ENCODE data around the gene AADACL3. TPM values are rescaled to one million over a fixed set of nuclear protein-coding genes. Genes with fewer than 3 reads are reported as not detected.

AADACL3 gene
- total RNA-seq, 3 donors from 2014 or later, result under 0.01 TPM; not detected in 2

- intact Hi-C loops (cut with DNase I; ENCODE audit: low total_unique reads), result no loop called here
- Histone ChIP-seq H3K9me3 (no peaks in the 10 kb centered on the region), H3K27ac (no peak overlapping the region), H3K4me3 (no peak overlapping the region), H3K36me3 (no peaks in the 10 kb centered on the region), H3K4me1 (no peaks in the 10 kb centered on the region), H3K27me3 (no peaks in the 10 kb centered on the region)
- TF ChIP-seq, protein P1, sequence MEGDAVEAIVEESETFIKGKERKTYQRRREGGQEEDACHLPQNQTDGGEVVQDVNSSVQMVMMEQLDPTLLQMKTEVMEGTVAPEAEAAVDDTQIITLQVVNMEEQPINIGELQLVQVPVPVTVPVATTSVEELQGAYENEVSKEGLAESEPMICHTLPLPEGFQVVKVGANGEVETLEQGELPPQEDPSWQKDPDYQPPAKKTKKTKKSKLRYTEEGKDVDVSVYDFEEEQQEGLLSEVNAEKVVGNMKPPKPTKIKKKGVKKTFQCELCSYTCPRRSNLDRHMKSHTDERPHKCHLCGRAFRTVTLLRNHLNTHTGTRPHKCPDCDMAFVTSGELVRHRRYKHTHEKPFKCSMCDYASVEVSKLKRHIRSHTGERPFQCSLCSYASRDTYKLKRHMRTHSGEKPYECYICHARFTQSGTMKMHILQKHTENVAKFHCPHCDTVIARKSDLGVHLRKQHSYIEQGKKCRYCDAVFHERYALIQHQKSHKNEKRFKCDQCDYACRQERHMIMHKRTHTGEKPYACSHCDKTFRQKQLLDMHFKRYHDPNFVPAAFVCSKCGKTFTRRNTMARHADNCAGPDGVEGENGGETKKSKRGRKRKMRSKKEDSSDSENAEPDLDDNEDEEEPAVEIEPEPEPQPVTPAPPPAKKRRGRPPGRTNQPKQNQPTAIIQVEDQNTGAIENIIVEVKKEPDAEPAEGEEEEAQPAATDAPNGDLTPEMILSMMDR (IDR thresholded peaks at IDR 0.05), result no peak
- no peak for TF ChIP-seq POLR2AphosphoS5 (IDR thresholded peaks at IDR 0.05)
- no peak for DNase-seq (ENCODE audit: low spot score in 2 of 2)
Measured at GRCh38 chr1:12764016-12764415, 48.1 kb downstream of the AADACL3 start.

DNA sequence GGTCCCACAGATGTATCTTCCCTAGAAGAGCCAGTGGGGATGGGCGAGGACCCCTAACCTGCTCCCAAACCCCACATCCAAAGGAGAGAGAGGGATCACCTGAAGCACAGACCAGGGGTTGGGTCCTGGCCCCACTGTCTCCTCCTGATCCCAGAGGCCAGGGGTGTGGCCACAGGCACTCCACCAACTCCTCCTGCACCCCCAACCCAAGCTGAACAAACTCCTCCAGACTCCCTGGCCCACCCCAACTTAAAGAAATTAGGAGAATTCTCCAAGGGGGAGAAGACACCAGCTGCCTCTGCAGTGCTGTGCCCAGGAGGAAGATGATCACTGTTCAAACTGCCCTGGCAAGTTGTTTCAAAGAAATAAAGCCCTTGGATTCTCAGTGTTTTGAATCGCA is 53.1 kb downstream of the AADACL3 start:
- no peak overlapping the region for H3K27ac ChIP-seq
- DNase-seq (ENCODE audit: low spot score in 2 of 2), result no peak
- no peak for TF ChIP-seq POLR2AphosphoS5 (IDR thresholded peaks at IDR 0.05)
- TF ChIP-seq, protein P1 (IDR thresholded peaks at IDR 0.05), result no peak
- TF ChIP-seq POLR2A (IDR thresholded peaks at IDR 0.05), result no peak
- H3K4me1 ChIP-seq, result no peaks in the 10 kb centered on the region
- no peak overlapping the region for H3K4me3 ChIP-seq
- no peaks in the 10 kb centered on the region for H3K27me3 ChIP-seq
- H3K9me3 ChIP-seq, result no peaks in the 10 kb centered on the region
- intact Hi-C loops (cut with DNase I; ENCODE audit: low total_unique reads), result no loop called here
- H3K36me3 ChIP-seq, result no peaks in the 10 kb centered on the region

GRCh38 chr1:12769976-12770505 is 54.1 kb downstream of the AADACL3 start:
- no peaks in the 10 kb centered on the region for H3K27me3 ChIP-seq
- H3K4me3 ChIP-seq, result no peak overlapping the region
- intact Hi-C loops (cut with DNase I; ENCODE audit: low total_unique reads), result no loop called here
- no peaks in the 10 kb centered on the region for H3K9me3 ChIP-seq
- no peak overlapping the region for H3K27ac ChIP-seq
- TF ChIP-seq, protein P1 (IDR thresholded peaks at IDR 0.05), result no peak
- TF ChIP-seq POLR2A (IDR thresholded peaks at IDR 0.05) (no peak), POLR2AphosphoS5 (IDR thresholded peaks at IDR 0.05) (no peak)
- no peaks in the 10 kb centered on the region for H3K36me3 ChIP-seq
- DNase-seq (ENCODE audit: low spot score in 2 of 2), result no peak
- no peaks in the 10 kb centered on the region for H3K4me1 ChIP-seq

- DNase-seq (ENCODE audit: low spot score in 2 of 2), result no peak
- Histone ChIP-seq H3K4me1 (no peaks in the 10 kb centered on the region), H3K9me3 (no peaks in the 10 kb centered on the region), H3K36me3 (no peaks in the 10 kb centered on the region), H3K27me3 (no peaks in the 10 kb centered on the region), H3K4me3 (no peak overlapping the region), H3K27ac (no peak overlapping the region)
- intact Hi-C loops (cut with DNase I; ENCODE audit: low total_unique reads), result no loop called here
- no peak for TF ChIP-seq POLR2A (IDR thresholded peaks at IDR 0.05)
- TF ChIP-seq, protein P1 (IDR thresholded peaks at IDR 0.05), result no peak
- no peak for TF ChIP-seq POLR2AphosphoS5 (IDR thresholded peaks at IDR 0.05)
Measured at GRCh38 chr1:12770620-12771019, 54.7 kb downstream of the AADACL3 start.

GRCh38 chr1:12771186-12771585 is 55.3 kb downstream of the AADACL3 start:
- no peaks in the 10 kb centered on the region for H3K36me3 ChIP-seq
- no peak overlapping the region for H3K27ac ChIP-seq
- intact Hi-C loops (cut with DNase I; ENCODE audit: low total_unique reads), result no loop called here
- TF ChIP-seq, protein P1 (IDR thresholded peaks at IDR 0.05), result no peak
- TF ChIP-seq POLR2AphosphoS5 (IDR thresholded peaks at IDR 0.05) (no peak), POLR2A (IDR thresholded peaks at IDR 0.05) (no peak)
- H3K27me3 ChIP-seq, result no peaks in the 10 kb centered on the region
- no peak for DNase-seq (ENCODE audit: low spot score in 2 of 2)
- no peak overlapping the region for H3K4me3 ChIP-seq
- no peaks in the 10 kb centered on the region for H3K4me1 ChIP-seq
- H3K9me3 ChIP-seq, result no peaks in the 10 kb centered on the region
